Measurements from ENCODE around the gene PCK2.

DNA sequence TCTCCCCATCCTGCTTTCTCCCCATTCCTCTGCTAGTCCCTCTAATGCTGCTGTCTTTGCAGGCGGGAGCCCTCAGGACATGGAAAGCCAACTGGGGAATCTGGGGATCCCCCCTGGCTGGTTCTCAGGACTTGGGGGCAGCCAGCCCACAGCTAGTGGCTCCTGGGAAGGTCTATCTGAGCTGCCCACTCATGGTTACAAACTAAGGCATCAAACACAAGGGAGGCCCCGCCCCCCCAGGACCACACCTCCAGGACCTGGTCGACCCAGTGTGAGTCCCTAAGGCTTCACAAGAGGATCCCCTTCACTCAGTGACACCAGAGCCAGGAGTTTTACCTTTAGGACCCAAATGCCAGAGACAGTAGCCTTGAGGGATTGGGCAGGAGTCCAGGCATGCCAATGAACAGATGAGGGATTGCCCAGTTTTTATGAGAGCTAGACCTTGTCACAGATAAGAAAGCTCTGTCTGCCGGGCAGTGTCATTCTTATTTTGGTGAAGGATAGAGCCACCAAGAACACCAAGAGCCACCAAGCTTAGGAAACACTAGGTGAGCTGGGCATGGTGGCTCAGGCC lies 30.8 kb upstream of the PCK2 start:
- TF ChIP-seq, protein P1, sequence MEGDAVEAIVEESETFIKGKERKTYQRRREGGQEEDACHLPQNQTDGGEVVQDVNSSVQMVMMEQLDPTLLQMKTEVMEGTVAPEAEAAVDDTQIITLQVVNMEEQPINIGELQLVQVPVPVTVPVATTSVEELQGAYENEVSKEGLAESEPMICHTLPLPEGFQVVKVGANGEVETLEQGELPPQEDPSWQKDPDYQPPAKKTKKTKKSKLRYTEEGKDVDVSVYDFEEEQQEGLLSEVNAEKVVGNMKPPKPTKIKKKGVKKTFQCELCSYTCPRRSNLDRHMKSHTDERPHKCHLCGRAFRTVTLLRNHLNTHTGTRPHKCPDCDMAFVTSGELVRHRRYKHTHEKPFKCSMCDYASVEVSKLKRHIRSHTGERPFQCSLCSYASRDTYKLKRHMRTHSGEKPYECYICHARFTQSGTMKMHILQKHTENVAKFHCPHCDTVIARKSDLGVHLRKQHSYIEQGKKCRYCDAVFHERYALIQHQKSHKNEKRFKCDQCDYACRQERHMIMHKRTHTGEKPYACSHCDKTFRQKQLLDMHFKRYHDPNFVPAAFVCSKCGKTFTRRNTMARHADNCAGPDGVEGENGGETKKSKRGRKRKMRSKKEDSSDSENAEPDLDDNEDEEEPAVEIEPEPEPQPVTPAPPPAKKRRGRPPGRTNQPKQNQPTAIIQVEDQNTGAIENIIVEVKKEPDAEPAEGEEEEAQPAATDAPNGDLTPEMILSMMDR (IDR thresholded peaks at IDR 0.05; ENCODE audit: insufficient read depth, low read length), result no peak
- TF ChIP-seq POLR2AphosphoS5 (IDR thresholded peaks at IDR 0.05; ENCODE audit: low read depth), result no peak
- no peak for TF ChIP-seq GABPA (IDR thresholded peaks at IDR 0.05; ENCODE audit: low read depth)
- TF ChIP-seq, protein P2, sequence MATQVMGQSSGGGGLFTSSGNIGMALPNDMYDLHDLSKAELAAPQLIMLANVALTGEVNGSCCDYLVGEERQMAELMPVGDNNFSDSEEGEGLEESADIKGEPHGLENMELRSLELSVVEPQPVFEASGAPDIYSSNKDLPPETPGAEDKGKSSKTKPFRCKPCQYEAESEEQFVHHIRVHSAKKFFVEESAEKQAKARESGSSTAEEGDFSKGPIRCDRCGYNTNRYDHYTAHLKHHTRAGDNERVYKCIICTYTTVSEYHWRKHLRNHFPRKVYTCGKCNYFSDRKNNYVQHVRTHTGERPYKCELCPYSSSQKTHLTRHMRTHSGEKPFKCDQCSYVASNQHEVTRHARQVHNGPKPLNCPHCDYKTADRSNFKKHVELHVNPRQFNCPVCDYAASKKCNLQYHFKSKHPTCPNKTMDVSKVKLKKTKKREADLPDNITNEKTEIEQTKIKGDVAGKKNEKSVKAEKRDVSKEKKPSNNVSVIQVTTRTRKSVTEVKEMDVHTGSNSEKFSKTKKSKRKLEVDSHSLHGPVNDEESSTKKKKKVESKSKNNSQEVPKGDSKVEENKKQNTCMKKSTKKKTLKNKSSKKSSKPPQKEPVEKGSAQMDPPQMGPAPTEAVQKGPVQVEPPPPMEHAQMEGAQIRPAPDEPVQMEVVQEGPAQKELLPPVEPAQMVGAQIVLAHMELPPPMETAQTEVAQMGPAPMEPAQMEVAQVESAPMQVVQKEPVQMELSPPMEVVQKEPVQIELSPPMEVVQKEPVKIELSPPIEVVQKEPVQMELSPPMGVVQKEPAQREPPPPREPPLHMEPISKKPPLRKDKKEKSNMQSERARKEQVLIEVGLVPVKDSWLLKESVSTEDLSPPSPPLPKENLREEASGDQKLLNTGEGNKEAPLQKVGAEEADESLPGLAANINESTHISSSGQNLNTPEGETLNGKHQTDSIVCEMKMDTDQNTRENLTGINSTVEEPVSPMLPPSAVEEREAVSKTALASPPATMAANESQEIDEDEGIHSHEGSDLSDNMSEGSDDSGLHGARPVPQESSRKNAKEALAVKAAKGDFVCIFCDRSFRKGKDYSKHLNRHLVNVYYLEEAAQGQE (IDR thresholded peaks at IDR 0.05; ENCODE audit: insufficient replicate concordance, low read depth), result no peak
- no peak for TF ChIP-seq SPI1 (IDR thresholded peaks at IDR 0.05; ENCODE audit: borderline replicate concordance, low read depth)
